ENCODE measurements around the gene TTC7B. TPM values are rescaled to one million over a fixed set of nuclear protein-coding genes. Genes with fewer than 3 reads are reported as not detected.

The TTC7B gene
- total and polyA plus RNA-seq, 2 of the 8 experiments (the other 6 are each of a cell fraction or from before 2014, with no cell fraction given), result 23.7 to 34.0 TPM

DNA sequence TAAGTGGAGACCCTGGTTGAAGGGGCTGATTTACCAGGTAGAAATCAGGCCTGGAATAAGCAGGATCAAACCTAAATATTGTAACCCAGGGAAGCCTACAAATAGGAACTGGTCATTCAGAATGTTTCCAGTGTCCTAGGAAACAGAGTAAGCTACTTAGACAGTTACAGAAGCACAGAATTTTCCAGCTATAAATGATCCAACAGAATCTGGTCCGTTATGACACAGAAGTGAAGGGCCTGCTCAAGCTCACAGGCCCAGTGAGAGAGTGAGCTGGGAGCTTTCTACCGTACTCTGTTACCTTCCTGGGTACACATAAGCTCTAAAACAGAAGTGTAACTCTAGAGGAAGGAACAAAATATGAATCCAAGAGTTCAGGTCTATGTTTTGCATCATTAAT lies 119.1 kb downstream of the TTC7B start:
- no peak for FAIRE-seq

More for the DNA sequence above, 119.1 kb downstream of the TTC7B start:
- no peak overlapping the region for H3K18ac ChIP-seq (ENCODE audit: extremely low read depth, low read length)
- H3K23ac ChIP-seq (ENCODE audit: insufficient read length), result no peak overlapping the region
- H2BK12ac ChIP-seq (ENCODE audit: low read depth, low read length), result no peak overlapping the region
- DNase-seq (ENCODE audit: low read depth in 1 of 2, low spot score in 2 of 2), result no peak
- no peak overlapping the region for H3K56ac ChIP-seq (replicated peaks; ENCODE audit: insufficient read length, low read depth, low read length)
- no peaks in the 10 kb centered on the region for H3K36me3 ChIP-seq (ENCODE audit: control insufficient read depth in 2 of 4, insufficient read depth in 4 of 4, low read length in 3 of 4)
- ChIA-PET CTCF (ENCODE audit: partially characterized antibody) (interaction anchor here (0.7 to 4.1 kb wide), 80 partner anchors 9 to 723 kb away, joined by 3 to 45 read pairs (median 5); no protein-coding TSS in a partner anchor), POLR2A (ENCODE audit: partially characterized antibody) (interaction anchor here (0.8 to 2.0 kb wide), 6 partner anchors 14 to 301 kb away, joined by 3 to 5 read pairs (median 4); partner anchors contain the start of gene CALM1)
- WGBS, 2 experiments (ENCODE audit: extremely low coverage in 1 of 2, insufficient coverage in 1 of 2, insufficient read length in 1 of 2, insufficient replicate concordance in 2 of 2, low coverage in 1 of 2, low lambda C conversion rate in 2 of 2, missing lambda C conversion rate in 1 of 2), result 92% methylated on average over 2 of the region's 2 CpGs; no CpG with 5 or more reads in 1 of the 2 experiments
- H3K23me2 ChIP-seq (ENCODE audit: low read depth, low read length), result no peaks in the 10 kb centered on the region
- H3K9ac ChIP-seq (replicated peaks in 1 of 4; ENCODE audit: extremely low read depth in 1 of 4, low read depth in 3 of 4, low read length in 3 of 4), result no peak overlapping the region
- no peak overlapping the region for H3K14ac ChIP-seq (ENCODE audit: insufficient read length)
- H3K79me2 ChIP-seq (ENCODE audit: control insufficient read depth in 1 of 2, insufficient read depth in 2 of 2, low read length in 2 of 2), result no peaks in the 10 kb centered on the region
- no peak overlapping the region for H4K8ac ChIP-seq (ENCODE audit: extremely low read depth, insufficient read depth, low read length)
- H4K91ac ChIP-seq (replicated peaks; ENCODE audit: insufficient read length, low read length), result no peak overlapping the region
- no peak overlapping the region for H3K4ac ChIP-seq (replicated peaks; ENCODE audit: insufficient read length, low read depth, low read length)
- H2BK120ac ChIP-seq (replicated peaks; ENCODE audit: low read depth, low read length), result no peak overlapping the region
- no peak overlapping the region for H2AFZ ChIP-seq (ENCODE audit: low read length)
- no peaks in the 10 kb centered on the region for H3K27me3 ChIP-seq (replicated peaks in 1 of 4; ENCODE audit: control insufficient read depth in 3 of 4, extremely low read depth in 1 of 4, insufficient read depth in 3 of 4, low read length in 3 of 4)
- no peak overlapping the region for H3K27ac ChIP-seq (ENCODE audit: low read depth, low read length)
- no peak overlapping the region for H2AK5ac ChIP-seq (ENCODE audit: low read depth, low read length)
- peaks cover 0 to 4% (median 0%) of the 10 kb centered on the region in 4 experiments; a peak in 2 of 7 replicates for H3K4me1 ChIP-seq (replicated peaks in 1 of 4; ENCODE audit: control insufficient read depth in 3 of 4, insufficient read depth in 4 of 4, low read length in 3 of 4)
- H4K5ac ChIP-seq (ENCODE audit: insufficient read length, low read depth, low read length), result no peak overlapping the region
- H3K4me3 ChIP-seq (ENCODE audit: extremely low read depth in 1 of 4, insufficient read depth in 2 of 4, low read depth in 3 of 4, low read length in 4 of 4), result no peak overlapping the region
- TF ChIP-seq TEAD4 (IDR thresholded peaks at IDR 0.05; ENCODE audit: low read depth, low read length) (no peak), ZNF274 (IDR thresholded peaks at IDR 0.05; ENCODE audit: borderline replicate concordance, extremely low read depth, low read length) (no peak), EGR1 (IDR thresholded peaks at IDR 0.05; ENCODE audit: borderline replicate concordance, low read depth, low read length) (no peak)
- H3K79me1 ChIP-seq (ENCODE audit: low read depth, low read length), result no peaks in the 10 kb centered on the region
- no peak overlapping the region for H2BK5ac ChIP-seq (ENCODE audit: low read depth, low read length)
- H3K4me2 ChIP-seq (ENCODE audit: insufficient read depth in 1 of 2, low read depth in 2 of 2, low read length in 2 of 2), result no peak overlapping the region
- no peaks in the 10 kb centered on the region for H4K20me1 ChIP-seq (replicated peaks in 1 of 2; ENCODE audit: control insufficient read depth in 1 of 2, insufficient read depth in 2 of 2, low read length in 2 of 2)
- H2BK20ac ChIP-seq (ENCODE audit: low read length), result no peak overlapping the region
- no peak overlapping the region for H2BK15ac ChIP-seq (ENCODE audit: low read length)
- no peaks in the 10 kb centered on the region for H3K9me3 ChIP-seq (ENCODE audit: insufficient read depth in 2 of 2, low read depth in 1 of 2, low read length in 1 of 2)
